GM19467 (cell line): ENCODE results near the gene POTEC.
"Not testable (repeated sequence)": the region's sequence is repeated elsewhere in the genome, so short reads cannot be mapped to it uniquely, and the experiment has no call there.

ENCODE experiments used
- ATAC-seq: cut with Tn5 transposase; IDR thresholded peaks from one replicate; pipeline ENCODE4 v1.9.1; 2021; ENCODE audit warnings: mild to moderate bottlenecking, moderate library complexity; ENCODE audit not compliant: unreplicated experiment

The POTEC gene

DNA sequence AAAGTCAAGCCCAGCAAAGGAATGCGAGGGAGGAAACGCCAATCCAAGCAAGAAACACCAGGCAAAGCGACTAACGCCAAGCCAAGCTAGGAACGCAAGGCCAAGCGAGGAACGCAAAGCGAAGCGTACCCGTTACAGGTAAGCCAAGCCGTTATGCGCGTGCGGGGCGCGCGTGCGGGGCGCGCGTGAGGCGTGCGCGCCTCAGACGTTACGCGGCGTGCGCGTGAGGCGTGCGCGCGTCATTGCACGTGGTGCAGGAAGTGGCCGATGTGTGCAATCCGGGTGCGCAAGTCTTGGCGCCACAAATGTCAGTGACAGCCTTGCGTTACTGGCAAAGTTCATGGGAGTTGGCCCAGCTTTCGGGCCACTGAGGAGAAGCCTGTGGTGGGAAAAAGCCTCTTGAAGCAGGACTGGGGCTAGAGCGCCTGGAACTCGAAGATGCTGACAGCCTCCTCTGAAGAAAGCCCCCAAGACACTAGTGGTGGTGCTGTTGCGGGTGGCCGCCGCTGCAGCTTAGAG is at the start of gene POTEC:
POTEC (minus strand) TSS at position 155 of the 519 bp plus-strand sequence. CDS start 454 bp downstream, outside the sequence.
- not testable (repeated sequence) for ATAC-seq

DNA sequence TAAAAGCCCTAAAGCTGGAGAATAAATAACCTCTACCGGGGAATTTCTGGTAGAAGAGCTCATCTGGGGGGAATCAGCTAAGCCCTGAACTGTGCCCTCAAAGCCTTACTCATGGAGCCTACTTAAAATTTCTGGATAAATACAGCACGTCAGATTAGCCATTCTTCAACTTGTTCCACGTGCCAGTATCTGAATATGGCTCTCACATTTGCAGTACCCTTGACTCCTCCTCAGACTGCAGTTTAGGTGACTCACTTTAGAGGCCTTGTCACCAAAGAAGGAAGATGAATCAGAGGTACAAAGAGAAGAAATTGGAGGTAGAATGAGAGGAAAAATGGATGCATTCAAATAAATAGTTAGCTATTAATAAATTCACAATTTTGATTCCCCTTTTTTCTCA is 34.6 kb upstream of the POTEC start:
- ATAC-seq, result no peak

DNA sequence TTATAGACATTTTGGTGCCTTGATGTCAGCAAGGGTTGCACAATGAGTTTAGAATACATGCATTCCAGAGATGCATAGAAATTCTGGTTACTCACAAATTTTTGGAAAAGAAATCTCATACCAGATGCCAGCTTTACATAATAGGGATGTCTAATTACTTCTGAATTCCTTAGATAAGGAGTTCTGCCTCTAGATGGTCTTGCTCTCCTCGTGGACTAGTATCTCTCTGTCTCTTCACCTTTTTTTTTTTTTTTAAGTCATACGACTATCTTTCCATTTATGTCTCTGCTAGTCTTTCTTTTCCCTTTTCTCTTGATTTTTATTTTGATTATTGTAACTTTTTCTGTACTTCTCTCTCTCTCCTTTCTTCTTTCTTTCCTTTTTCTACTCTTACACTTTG is 16.1 kb upstream of the POTEC start:
- not testable (repeated sequence) for ATAC-seq

DNA sequence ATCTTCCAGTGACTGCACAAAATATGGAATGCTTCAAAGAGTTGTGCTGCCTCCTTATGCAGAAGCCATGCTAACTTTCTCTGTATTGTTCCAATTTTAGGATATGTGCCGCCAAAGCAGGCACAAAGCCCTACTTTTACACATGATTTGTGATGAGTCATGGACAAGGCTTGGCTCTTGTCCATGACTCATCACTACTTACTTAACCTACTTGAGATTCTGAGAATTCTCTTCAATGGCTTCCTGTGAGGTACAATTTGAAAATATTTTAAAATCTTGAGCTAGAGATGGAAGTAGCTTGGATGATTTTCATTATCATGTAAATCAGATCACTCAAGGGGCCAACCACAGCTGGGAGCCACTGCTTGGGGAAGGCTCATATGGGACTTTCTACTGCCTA is 11.7 kb downstream of the POTEC start:
- not testable (repeated sequence) for ATAC-seq

DNA sequence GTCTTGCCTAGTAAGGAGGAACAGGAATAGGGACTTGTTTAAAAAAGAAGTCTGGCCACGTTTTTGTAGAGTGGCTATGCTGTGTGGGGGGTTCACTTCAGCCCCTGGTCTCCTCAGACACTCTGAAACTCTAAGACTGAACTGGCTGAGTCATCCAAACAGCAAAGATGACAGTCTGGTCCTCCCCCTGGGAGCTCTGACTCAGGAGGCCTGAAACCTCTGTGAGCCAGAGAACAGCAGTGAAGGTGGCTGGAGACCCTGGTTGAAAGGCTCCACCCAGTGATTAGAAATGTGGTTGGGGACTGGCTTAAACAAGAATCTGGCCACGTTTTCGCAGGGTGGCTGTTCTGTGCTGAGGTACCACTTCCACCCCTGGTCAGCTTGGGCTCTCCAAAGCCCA is 32.7 kb downstream of the POTEC start:
- ATAC-seq, result not testable (repeated sequence)

DNA sequence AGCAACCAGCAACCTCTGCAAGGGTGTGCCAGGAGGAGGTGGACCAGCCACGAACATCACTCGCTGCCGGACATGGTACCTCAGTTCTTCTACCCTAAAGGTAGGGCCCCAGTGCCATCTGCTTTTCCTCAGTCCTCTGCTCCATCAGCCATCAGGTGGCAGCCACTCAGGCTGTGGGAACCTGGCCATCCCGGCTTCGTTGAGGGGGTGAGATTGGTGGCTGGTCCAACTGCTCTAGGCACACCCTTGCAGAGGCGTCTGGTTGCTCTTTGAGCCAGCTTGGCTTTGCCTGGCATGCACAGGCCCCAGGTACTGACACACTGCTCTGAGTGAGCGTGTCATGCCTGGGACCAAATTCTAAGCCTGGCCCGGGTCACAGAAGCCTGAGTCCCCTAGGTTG is 39.7 kb downstream of the POTEC start:
- not testable (repeated sequence) for ATAC-seq

DNA sequence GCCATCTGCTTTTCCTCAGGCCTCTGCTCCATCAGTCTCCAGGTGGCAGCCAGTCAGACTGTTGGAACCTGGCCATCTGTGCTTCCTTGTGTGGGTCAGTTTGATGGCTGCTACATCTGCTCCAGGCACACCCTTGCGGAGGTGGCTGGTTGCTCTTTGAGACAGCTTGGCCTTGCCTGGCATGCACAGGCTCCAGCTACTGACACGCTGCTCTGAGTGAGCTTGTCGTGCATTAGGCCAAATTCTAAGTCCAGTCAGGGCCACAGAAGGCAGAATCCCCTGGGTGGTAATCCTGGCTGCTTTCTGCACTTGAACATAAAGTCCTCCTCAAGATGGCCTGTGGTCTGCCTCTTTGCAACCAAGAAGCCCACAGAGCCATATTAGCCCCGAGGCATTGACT is 41.5 kb downstream of the POTEC start:
- not testable (repeated sequence) for ATAC-seq

DNA sequence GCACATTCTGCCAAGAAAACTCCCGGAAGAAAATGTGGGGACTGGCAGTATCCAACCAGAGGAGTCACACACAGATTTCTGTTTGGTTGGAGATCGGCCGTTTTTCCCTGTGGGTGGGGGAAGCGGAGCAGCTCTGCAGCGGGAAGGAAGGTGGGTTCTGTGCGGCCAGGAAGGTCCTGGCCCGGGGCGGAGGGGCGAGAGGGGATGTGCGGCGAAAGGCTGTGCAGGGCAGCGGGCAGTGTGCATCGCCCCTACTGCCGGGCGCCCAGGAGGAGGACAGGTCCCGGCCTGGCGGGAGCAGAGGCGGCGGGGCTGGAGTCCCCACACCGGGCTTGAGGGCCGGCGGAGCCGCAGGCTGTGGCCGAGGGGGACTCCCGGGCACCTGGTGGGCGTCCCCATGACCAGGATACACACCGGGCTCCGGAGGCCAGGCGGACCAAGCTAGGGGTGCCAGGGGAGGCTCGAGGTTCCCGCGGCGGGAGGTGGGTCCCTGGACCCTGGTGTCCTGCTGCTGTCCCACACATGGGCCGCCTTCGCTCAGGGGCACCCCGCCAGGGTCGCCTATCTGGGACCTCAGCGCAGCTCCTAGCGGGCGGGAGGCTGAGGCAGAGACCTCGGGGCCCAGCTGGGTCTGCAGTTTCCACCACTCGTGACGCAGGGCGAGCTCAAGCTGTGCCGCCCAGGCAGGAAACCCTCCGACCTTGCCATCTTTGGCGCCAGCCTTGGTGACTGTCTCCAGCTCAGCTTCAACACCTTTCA is 54.0 kb downstream of the POTEC start:
- ATAC-seq, result not testable (repeated sequence)

DNA sequence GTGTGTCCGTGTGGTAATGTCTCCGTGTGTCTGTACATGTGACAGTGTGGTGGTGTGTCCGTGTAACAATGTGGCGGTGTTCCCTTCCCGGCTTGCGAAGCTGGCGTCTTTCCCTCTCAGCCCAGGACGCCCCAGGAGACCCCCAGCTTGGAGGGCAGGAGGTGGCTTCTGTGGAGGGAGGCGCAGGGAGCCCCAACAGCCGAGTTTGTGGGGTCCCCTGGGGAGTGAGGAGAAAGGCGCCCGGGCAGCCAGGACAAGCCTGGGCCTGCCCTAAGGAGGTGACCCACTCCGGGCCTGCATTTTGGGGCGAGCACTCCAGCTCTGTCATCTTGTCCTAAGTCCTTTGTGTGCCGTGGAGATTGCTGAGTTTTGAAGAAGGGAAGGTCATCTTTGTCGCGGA is 54.6 kb downstream of the POTEC start:
- ATAC-seq, result not testable (repeated sequence)

DNA sequence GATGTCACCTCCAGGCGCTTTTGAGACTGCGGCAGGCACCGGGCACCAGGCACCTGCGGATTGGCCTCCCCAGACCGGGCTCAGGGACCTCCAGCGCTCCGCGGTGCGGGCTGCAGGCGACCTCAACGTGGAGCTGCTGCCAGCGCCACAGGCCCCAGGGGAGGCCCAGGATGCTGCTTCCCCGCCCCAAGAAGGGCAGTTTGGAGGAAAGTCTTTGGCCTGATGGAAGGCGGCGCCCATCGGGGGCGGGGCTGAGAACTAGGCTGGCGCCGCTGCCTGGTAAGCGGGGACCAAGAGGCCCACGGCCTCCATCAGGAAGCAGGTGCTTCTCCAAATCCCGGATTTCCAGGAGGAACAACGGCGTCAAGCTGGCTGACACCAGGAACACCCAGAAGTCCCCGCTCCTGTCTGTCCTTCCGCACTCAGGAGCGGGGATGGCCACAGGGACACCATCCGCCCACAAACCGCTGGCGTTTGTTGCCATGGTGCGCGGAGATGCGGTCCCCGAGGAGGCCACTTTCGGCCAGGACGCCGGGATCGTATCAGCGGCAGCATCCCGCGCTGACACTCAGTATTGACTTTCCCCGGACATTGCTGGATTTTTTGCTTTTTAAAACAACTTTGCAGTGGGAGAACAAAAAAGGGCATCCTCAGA is 56.3 kb downstream of the POTEC start:
- not testable (repeated sequence) for ATAC-seq

DNA sequence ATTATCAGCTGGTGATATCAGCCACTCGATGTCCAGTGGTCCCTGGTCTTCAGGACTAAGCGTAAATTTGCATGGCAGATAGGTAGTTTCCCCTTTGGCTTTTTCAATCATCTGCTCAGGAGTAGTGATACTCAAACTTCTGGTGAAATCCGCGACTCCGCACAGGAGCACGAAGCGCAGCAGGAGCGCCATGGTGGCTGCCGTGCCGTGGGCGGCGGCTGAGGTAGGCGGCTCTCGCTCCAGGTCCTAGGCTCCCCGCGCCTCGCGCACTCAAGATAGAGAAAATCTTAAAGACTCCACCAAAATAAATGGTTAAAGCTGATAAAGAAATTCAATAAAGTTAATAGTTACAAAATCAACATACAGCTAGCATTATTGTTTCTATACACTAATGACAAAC is 64.3 kb downstream of the POTEC start:
- not testable (repeated sequence) for ATAC-seq

DNA sequence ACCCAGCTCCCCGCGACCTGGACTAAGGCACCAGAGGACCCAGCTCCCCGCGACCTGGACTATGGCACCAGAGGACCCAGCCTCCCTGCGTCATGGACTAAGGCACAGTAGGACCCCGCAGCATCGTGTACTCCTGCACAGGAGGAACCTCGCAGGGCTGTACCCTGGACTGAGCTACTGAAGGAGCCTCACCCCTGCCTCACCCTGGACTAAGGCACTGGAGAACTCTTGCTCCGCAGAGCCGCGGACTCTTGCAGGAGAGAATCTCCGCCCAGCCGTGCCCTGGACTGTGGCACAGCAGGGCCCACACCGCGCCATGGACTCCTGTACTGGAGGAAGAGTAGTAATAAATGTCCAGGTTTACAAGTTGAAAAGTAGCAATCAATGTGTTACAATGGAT is 67.9 kb downstream of the POTEC start:
- ATAC-seq, result not testable (repeated sequence)

DNA sequence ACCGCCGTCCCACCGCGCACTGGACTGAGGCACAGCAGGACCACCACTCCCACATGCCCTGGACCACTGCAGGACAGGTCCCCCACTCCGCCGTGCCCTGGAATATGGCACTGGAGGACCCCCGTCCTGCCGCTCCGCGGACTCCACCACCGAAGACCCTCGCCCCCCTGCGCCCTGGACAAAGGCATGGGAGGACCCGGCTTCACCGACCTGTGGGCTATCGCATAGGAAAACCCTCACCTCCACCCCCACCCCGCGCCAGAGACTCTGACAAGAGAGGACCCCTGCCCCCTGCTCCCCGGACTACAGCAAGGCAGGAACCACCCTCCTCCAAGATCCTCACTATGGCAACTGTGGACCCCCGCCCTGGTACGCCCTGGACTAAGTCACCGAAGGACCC is 68.6 kb downstream of the POTEC start:
- ATAC-seq, result not testable (repeated sequence)

DNA sequence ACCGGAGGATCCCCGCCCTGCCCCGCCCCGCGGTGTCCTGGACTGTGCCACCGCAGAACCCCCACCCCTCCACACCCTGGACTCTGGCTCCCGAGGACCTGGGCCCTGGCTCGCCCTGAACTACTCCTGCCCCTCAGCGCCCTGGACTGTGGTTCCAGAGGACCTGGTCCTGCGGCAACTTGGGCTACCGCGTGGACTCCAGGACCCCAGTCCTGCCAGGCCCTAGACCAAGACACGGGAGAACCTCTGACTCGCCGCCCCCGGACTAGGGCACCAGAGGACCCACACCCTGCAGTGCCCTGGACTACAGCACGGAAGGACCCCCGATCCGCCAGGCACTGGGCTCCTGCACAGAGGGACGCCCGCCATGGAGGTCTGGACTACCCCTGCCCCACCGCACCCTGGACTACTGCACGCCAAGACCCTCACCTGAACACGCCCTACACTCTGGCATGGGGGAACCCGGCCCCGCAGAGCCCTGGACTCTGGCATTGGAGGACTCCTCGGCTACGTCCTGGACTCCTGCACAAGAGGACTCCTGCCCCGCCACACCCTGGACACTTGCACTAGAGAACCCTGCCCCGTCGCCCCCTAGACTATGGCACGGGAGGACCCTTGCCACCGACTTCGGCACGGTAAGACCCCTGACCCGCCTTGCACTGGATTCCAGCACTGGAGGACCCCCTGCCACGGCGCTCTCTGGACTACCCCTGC is 69.2 kb downstream of the POTEC start:
- ATAC-seq, result not testable (repeated sequence)

DNA sequence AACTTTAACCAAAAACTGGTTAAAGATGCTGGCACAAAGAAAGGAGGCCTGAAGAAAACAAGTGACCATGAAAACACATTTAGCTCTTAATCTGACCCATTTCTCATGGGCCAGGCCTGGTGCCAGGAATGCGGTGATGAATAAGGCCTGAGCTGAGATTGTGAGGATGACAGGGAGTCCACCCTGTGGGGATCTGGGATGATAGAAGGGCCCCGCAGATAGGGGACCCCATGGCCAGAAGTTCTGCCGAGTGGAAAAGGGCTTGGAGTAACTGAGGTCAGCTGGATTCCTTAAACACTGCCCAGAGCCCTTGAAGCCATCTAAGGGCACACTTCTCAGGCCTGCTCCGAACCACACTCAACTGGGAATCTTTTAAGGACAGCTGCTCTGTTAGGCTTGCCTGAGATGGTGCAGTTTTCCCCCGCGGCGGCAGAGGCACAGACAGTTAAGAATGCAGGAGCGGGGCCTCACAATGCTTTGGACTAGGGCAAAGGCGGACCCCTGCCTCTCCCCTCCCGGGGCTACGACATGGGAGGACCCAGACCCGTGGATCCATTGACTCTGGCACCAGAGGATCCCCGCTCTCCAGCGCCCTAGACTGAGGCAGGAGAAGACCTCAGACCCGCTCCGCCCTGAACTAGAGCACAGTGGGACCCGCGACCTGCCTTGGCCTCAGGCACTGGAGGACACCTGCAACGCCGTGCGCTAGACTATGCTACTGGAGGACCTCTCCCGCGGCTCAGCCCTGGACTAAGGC is 70.0 kb downstream of the POTEC start:
- ATAC-seq, result not testable (repeated sequence)

DNA sequence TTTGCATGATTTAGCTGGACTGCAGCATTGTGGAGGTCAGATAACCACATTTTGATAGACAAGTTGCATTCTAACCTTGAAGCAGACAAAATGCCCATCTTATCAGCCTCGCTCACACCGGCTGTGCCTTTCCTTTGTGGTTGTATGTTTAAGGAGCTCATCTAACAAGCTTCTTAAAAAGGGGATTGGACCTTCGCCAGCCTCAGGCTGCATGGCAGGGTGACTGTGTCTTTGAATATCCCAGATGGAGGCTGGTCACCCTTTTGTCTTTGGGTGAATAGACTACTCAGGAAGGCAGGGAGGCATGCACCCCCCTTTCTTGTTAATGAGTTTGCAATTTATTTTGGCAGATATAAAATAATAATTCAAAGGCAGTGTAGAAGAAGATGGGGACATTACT is 72.1 kb downstream of the POTEC start:
- not testable (repeated sequence) for ATAC-seq

DNA sequence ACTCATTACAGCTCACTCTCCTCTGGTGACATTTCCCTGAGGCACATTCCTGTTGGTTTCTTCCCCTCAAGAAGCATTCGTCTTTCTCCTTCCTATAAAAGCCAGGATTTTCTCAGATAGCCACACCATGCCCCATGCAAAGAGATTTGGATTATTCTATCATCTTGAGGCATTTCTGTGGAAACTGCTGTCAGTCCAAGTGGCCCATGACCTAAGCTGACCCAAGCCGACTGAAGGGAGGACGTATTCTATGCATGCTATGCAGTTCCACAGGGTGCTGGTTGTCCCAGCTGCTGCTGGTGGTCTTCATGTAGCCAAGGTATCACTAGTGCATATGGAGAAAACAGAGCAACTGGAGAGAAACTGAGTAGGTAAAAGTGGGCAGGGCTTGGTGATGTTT is 73.0 kb downstream of the POTEC start:
- ATAC-seq, result not testable (repeated sequence)

DNA sequence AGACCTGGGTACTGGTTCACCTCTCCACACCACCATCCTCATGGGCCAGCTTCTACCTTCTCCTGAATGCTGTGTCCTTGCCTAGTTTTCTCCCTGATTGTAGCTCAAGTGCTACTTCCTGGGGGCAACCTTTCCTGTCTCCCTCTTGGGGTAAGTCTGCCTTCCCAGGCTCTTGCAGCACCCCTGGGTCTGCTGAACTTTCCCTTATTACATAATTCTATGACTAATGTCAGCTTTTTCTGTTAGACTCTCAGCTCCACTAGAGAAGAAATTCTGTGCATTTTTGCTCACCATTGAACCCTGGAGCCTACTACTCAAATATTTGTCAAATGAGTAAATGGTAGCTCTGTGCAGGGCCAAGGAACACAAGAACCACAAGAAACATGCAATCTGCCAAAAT is 73.4 kb downstream of the POTEC start:
- ATAC-seq, result not testable (repeated sequence)

DNA sequence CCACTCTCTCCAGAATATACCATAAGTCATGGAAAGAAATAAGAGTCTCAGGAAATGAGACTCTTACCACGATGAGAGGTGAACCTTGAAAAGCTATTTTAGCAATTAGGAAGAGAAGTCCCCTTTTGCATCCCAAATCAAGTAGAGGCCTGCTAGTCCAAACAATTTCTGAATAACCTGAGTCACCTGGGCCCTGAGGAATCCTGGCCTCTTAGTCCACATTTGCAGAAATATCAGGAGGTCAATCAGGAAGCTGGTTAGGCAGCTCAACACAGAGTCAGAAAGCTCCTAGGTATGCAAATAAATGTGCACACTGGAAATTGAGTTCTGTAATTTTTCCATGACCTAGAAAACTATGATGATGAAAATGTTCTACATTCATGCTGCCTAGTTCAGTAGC is 77.4 kb downstream of the POTEC start:
- not testable (repeated sequence) for ATAC-seq
